HG02678 (cell line): ENCODE data around the gene NR6A1.
"Not testable (repeated sequence)": the region's sequence is repeated elsewhere in the genome, so short reads cannot be mapped to it uniquely, and the experiment has no call there.

Source experiments
- ATAC-seq: cut with Tn5 transposase; IDR thresholded peaks from one replicate; pipeline ENCODE4 v1.9.1; 2021; ENCODE audit warnings: mild to moderate bottlenecking, moderate library complexity; ENCODE audit not compliant: unreplicated experiment

NR6A1 gene

DNA sequence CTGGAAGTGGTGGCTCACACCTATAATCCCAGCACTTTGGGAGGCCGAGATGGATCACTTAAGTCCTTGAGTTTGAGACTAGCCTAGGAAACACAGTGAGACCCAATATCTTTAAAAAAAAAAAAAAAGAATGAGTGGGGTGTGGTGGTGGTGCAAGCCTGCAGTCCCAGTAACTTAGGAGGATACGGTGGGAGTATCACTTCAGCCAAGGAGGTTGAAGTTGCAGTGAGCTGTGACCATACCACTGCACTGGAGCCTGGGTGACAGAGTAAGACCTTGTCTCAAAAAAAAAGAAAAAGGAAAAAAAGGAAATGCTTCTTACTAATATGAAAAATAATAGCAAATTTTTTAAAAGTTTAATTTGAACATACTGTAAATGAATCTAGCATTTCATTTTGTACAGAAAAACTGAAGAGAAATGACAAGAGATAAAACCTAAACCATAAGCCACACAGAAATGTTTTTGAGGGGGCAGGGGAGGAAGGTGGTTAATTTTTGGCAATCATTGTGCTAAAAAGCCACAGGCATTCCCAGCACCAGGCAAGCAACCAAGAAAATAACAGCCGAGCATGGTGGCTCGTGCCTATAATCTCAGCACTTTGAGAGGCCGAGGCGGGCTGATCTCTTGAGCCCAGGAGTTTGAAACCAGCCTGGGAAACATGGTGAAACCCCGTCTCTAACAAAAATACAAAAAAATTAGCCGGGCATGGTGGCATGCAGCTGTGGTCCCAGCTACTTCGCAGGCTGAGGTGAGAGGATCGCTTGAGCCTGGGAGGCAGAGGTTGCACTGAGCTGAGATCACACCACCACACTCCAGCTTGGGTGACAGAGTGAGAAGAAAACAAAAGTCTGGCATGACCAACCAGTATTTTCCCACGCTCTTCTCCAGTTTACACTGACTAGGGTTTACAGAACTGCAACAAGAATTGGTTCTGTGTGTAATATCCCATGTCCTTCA is 149.5 kb downstream of the NR6A1 start:
- ATAC-seq, result peak; percentile 43

GRCh38 chr9:124618476-124618875 is 152.6 kb downstream of the NR6A1 start:
- no peak for ATAC-seq

DNA sequence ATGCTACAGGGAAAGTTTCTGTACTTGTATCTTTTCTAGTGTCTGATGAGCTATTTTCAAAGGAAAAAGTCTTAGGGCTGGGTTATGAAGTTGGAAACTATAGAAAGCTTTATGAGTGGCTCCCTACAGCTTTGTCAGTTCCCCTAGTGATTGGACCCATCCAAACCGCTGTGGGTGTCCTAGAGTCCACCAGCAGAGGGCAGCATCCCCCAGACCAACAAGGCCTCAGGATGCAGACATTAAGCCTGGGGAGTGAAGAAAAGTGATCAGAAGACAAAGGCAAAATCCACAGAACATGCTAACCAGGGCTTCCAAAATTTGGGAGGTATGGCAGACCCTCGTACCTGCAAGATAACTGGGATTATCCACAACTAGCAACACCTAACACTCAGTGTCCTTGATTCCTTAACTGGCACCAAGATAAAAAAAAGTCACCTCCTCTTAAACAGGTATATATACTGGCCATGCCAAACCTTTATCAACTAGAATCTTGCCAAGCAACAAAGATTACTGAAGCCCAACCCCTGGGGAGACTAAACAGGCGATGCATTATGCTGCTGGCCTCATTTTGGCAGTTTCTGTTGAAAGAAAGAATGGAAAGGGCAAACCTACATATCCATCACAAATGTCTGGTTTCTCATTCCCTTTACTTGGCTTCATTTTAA is 153.5 kb downstream of the NR6A1 start:
- ATAC-seq, result peak; percentile 48

- no peak for ATAC-seq
These were observed 154.2 kb downstream of the NR6A1 start for GRCh38 chr9:124616961-124617360.

- not testable (repeated sequence) for ATAC-seq
These were observed 155.3 kb downstream of the NR6A1 start for GRCh38 chr9:124615840-124616239.

- ATAC-seq, result no peak
These were observed 155.9 kb downstream of the NR6A1 start for GRCh38 chr9:124615100-124615742.

- ATAC-seq, result no peak
These were observed 157.3 kb downstream of the NR6A1 start for GRCh38 chr9:124613849-124614248.

DNA sequence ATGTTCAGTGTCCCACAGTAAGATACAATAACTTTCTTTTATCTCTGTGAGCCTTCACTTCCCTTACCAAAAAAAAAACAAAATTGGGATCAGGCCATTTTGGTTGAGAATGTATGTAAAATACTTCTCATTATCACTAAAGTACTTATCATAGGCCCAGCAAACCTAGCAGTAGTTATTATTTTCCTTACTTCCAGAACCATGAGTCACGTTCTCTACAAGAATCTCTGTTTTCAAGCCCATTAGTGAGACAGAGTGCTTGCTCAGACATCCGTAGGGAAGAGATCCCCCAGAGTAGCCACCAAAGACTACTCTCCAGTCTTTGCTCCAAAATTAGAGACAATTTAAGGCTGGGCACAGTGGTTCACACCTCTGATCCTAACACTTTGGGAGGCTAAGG is 160.0 kb downstream of the NR6A1 start:
- ATAC-seq, result no peak

- ATAC-seq, result no peak
These were observed 165.1 kb downstream of the NR6A1 start for GRCh38 chr9:124606027-124606426.

DNA sequence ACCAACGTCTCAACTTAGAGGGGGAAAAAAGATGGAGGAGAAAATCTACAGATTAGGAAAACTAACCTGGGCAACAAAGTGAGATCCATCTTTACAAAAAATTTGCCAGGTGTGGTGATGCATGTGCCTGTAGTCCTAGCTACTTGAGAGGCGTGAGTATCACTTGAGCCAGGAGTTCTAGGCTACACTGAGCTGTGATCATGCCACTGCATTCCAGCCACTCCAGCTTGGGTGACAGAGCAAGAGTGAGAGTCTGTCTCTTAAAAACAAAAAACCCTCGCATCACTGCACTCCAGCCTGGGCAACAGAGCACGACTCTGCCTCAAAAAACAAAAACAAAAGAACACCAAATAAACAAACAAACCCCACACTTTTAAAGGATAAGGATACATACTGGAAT is 165.9 kb downstream of the NR6A1 start:
- no peak for ATAC-seq

GRCh38 chr9:124602632-124603031 is 168.5 kb downstream of the NR6A1 start:
- no peak for ATAC-seq

DNA sequence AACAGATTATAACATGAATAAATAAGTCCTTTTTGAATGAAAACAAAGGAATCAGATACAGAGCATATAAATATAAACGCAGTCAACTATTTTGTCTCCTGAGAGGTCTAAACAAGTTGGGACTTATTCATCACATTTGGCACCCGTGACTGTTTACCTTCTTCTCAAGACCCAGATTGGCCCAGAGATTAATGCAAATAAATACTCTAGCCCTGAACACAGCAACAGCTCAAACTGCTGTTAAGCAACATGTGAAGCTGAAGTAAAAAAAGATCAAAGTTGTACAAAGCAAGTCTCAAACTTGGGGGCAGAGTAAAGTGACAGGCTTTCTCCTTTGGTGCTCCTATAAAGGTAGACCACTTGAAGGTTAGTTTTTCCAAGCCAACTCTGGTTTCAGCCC is 168.9 kb downstream of the NR6A1 start:
- no peak for ATAC-seq

- ATAC-seq, result no peak
These were observed 170.7 kb downstream of the NR6A1 start for GRCh38 chr9:124600407-124600806.

- ATAC-seq, result no peak
These were observed 171.9 kb downstream of the NR6A1 start for GRCh38 chr9:124599121-124599795.

- ATAC-seq, result no peak
These were observed 173.1 kb downstream of the NR6A1 start for GRCh38 chr9:124598048-124598447.

GRCh38 chr9:124596172-124596839 is 174.8 kb downstream of the NR6A1 start:
- no peak for ATAC-seq

- ATAC-seq, result no peak
These were observed 175.4 kb downstream of the NR6A1 start for GRCh38 chr9:124595743-124596142.

GRCh38 chr9:124594673-124595072 is 176.4 kb downstream of the NR6A1 start:
- no peak for ATAC-seq

GRCh38 chr9:124594225-124594624 is 176.9 kb downstream of the NR6A1 start:
- no peak for ATAC-seq

DNA sequence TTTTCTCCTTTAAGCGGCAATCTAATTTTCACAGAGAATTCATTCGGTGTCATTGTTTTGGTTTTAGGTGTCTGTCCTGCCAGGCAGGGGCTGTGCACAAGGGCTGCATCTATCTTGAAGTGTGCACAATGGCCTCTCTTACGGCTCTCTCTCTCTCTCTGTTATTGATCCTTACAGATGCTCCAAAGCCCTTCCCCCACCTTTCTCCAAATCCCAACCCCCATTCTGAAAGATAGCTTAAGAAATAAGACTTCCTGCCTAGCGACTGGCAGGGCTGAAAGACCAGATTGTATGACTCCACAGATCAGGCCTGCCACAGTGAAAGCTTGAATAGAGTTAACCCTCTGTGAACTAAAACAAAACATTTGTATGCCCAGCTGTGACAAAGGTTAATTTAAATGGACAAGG is 177.5 kb downstream of the NR6A1 start:
- no peak for ATAC-seq

GRCh38 chr9:124593200-124593599 is 177.9 kb downstream of the NR6A1 start:
- no peak for ATAC-seq
